Tibial nerve (tissue), 4 donors: ENCODE data around the gene APOL2.

Experiments used
- CTCF ChIP-seq, 5 experiments: fragments of 200-600 bp in 3 of 5; fragments of 450-650 bp in 2 of 5; sonication (generic) in 3 of 5; IDR thresholded peaks; one replicate each; pipeline ENCODE4 v1.5.1; 2016 to 2019; ENCODE audit warnings: antibody characterized with exemption in 5 of 5, mild to moderate bottlenecking in 3 of 5, moderate library complexity in 2 of 5
- EP300 ChIP-seq, 2 donors: sonication (generic); formaldehyde crosslinking; IDR thresholded peaks; one replicate each; pipeline ENCODE4 v1.6.1; 2017; ENCODE audit warnings: antibody characterized with exemption in 2 of 2, mild to moderate bottlenecking in 1 of 2
- POLR2A ChIP-seq, 2 donors: fragments of 450-650 bp; IDR thresholded peaks; one replicate each; pipeline ENCODE4 v1.6.1; 2017; ENCODE audit warnings: antibody characterized with exemption in 2 of 2, mild to moderate bottlenecking in 2 of 2, moderate library complexity in 2 of 2

- TF ChIP-seq EP300 (IDR thresholded peaks at IDR 0.05) (no peak), CTCF (IDR thresholded peaks at IDR 0.05) (no peak), POLR2A (IDR thresholded peaks at IDR 0.05) (no peak)
Observed at GRCh38 chr22:36280379-36280778, 41.1 kb upstream of the APOL2 start.
